ENCODE results near the gene PSEN2.

DNA sequence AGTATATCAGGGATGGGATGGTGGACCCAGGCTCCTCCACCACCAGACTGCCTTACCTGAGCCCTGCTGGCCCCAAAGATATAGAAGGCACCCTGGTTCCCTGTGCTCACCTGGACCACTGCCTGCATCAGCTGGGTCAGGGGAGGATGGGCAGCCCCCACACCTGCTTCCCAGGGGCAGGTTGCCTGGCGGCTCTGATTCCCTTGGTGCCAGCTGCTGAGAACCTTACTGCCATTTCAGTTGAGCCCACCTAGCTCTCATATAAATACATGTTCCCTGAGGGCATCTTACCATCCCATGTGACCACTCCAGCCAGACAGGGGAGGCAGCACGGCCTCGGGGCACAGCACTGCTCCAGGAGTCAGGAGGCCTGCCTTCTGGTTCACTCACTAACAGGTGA is 24.4 kb downstream of the PSEN2 start:
- TF ChIP-seq EZH2 (IDR thresholded peaks at IDR 0.05) (no peak), POLR2AphosphoS5 (IDR thresholded peaks at IDR 0.05; ENCODE audit: borderline replicate concordance, low read depth, low read length) (no peak)
